ENCODE measurements around the gene ANKRD13D. TPM values are rescaled to one million over a fixed set of nuclear protein-coding genes. Genes with fewer than 3 reads are reported as not detected.

Gene ANKRD13D
- total RNA-seq (10 to 100 TPM; 24.6 to 96.4 (median 42.6) TPM), polyA plus RNA-seq (10 to 100 TPM; 18.5 to 61.3 (median 30.9) TPM)
- long read RNA-seq, donor 1, partial matches to known transcripts: 0 of 1 reads
- long read RNA-seq, donor 1, other reads (novel, unspliced or antisense): 0 of 1 reads
- long read RNA-seq, donor 2, partial matches to known transcripts: 0 of 1 reads
- long read RNA-seq, donor 2, other reads (novel, unspliced or antisense): 0 of 1 reads
- long read RNA-seq, donor 3: 0 reads
- long read RNA-seq, donor 4: 0 reads
- long read RNA-seq, donor 5, partial matches to known transcripts: 0 of 5 reads
- long read RNA-seq, donor 5, other reads (novel, unspliced or antisense): 0 of 5 reads
- long read RNA-seq, donor 6, partial matches to known transcripts: 0 of 5 reads
- long read RNA-seq, donor 6, other reads (novel, unspliced or antisense): 0 of 5 reads
- long read RNA-seq, donor 7, partial matches to known transcripts: 0 of 1 reads
- long read RNA-seq, donor 7, other reads (novel, unspliced or antisense): 0 of 1 reads
- long read RNA-seq, donor 8, partial matches to known transcripts: 0 of 4 reads
- long read RNA-seq, donor 8, other reads (novel, unspliced or antisense): 0 of 4 reads
- long read RNA-seq, donor 9, partial matches to known transcripts: 0 of 4 reads
- long read RNA-seq, donor 9, other reads (novel, unspliced or antisense): 0 of 4 reads
- long read RNA-seq, donor 10, partial matches to known transcripts: 0 of 2 reads
- long read RNA-seq, donor 10, other reads (novel, unspliced or antisense): 0 of 2 reads

DNA sequence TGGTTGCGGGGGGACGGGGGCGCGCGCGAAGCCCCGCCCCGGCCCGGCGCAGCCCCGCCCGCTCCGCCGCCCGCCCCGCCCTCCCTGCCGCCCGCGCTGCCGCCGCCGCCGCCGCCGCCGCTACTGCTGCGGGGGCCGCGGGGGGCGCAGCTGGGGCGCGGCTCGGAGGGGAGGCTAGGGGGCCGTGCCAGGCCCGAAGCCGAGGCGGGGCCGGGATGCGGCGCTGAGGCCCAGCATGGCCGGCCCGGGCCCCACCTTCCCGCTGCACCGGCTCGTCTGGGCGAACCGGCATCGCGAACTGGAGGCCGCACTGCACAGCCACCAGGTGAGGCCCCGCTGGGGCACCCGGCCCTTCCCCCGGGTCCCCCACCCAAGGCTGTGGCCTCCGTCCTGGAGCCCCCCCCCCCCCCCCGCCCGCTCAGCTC lies at the start of gene ANKRD13D:
Gene ANKRD13D (plus strand): TSS at position 78 of the 425 bp plus-strand sequence. CDS start 158 bp downstream, at position 236.
- 0 to 2% (median 1%) methylated on average over 4 to 55 of the region's 56 CpGs; no CpG with 5 or more reads in 2 of the 5 donors for WGBS, 5 donors
- Histone ChIP-seq H3K4me3 (peak within 1 kb of the TSS; percentile 70 to 81 (median 76)), H3K9me3 (no peaks in the 10 kb centered on the region), H3K27me3 (no peaks in the 10 kb centered on the region), H3K36me3 (peaks cover 32 to 55% (median 51%) of the 10 kb centered on the region in 4 donors), H3K4me1 (peaks cover 44 to 87% (median 60%) of the 10 kb centered on the region in 4 donors), H3K27ac (peak within 1 kb of the TSS; percentile 85 to 99 (median 92))
- no peak for TF ChIP-seq POLR2A (IDR thresholded peaks at IDR 0.05)
- TF ChIP-seq POLR2AphosphoS5 (IDR thresholded peaks at IDR 0.05): no peak
- TF ChIP-seq EP300 (IDR thresholded peaks at IDR 0.05): no peak
- TF ChIP-seq, protein P1, sequence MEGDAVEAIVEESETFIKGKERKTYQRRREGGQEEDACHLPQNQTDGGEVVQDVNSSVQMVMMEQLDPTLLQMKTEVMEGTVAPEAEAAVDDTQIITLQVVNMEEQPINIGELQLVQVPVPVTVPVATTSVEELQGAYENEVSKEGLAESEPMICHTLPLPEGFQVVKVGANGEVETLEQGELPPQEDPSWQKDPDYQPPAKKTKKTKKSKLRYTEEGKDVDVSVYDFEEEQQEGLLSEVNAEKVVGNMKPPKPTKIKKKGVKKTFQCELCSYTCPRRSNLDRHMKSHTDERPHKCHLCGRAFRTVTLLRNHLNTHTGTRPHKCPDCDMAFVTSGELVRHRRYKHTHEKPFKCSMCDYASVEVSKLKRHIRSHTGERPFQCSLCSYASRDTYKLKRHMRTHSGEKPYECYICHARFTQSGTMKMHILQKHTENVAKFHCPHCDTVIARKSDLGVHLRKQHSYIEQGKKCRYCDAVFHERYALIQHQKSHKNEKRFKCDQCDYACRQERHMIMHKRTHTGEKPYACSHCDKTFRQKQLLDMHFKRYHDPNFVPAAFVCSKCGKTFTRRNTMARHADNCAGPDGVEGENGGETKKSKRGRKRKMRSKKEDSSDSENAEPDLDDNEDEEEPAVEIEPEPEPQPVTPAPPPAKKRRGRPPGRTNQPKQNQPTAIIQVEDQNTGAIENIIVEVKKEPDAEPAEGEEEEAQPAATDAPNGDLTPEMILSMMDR (IDR thresholded peaks at IDR 0.05): no peak
- DNase-seq: peak in 1 of 2 donors; percentile 49
- intact Hi-C loops (cut with DNase I; ENCODE audit: low total_unique reads): no loop called here

DNA sequence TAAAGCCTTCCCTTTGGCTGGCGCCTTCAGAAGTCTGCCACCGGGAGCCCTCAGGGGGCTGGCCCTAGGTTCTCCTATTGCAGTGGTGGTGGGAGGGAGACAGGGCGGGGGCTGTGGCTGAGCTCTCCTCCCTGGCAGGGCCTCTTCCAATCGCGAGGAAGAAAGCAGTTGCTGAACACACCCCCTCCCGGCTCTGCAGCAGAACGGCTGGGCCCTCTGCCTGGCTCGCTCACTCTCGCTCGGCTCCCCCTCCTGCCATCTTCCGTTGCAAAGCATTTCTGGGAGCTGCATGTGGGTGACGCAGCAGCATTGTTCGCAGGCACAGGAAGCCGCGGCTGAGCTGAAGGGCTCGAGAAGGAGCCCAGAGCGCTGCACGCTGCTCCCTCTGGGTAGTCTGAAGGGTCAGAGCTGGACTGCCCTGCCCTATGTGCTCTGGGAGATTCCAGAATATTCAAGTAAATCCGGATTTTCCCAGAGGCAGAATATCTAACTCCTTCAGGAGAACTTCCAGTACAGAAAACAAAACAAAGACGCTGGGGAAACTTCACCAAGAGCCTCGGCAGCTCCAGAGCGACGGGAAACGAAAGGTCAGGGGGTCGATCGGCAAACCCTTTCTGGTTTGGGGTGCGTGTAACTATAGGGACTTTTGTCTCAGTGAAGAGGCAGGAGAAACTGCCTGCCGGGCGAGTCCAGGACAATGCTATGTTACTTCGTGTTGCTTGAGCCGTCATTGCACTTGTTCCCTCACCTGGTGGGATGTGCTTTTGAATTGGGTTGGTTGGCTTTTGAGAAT lies 49.1 kb upstream of the ANKRD13D start:
- WGBS, 5 donors: 0% methylated on average over 26 to 31 of the region's 31 CpGs
- peaks cover 19 to 26% (median 23%) of the 10 kb centered on the region in 4 donors for H3K36me3 ChIP-seq
- H3K4me3 ChIP-seq: peak overlapping the region; percentile 53 to 60 (median 56)
- peak; percentile 96 to 99 for DNase-seq
- H3K9me3 ChIP-seq: no peaks in the 10 kb centered on the region
- H3K27ac ChIP-seq: peak overlapping the region; percentile 80 to 95 (median 93)
- intact Hi-C loops (cut with DNase I; ENCODE audit: low total_unique reads): no loop called here
- no peaks in the 10 kb centered on the region for H3K27me3 ChIP-seq
- TF ChIP-seq, protein P1 (IDR thresholded peaks at IDR 0.05): peak in 2 of 7 experiments; percentile 11 to 34
- TF ChIP-seq EP300 (IDR thresholded peaks at IDR 0.05): no peak
- peak; percentile 95 to 100 (median 99) for TF ChIP-seq POLR2AphosphoS5 (IDR thresholded peaks at IDR 0.05)
- peak in 2 of 4 donors; percentile 87 to 93 for TF ChIP-seq POLR2A (IDR thresholded peaks at IDR 0.05)
- H3K4me1 ChIP-seq: peaks cover 32 to 67% (median 50%) of the 10 kb centered on the region in 4 donors

DNA sequence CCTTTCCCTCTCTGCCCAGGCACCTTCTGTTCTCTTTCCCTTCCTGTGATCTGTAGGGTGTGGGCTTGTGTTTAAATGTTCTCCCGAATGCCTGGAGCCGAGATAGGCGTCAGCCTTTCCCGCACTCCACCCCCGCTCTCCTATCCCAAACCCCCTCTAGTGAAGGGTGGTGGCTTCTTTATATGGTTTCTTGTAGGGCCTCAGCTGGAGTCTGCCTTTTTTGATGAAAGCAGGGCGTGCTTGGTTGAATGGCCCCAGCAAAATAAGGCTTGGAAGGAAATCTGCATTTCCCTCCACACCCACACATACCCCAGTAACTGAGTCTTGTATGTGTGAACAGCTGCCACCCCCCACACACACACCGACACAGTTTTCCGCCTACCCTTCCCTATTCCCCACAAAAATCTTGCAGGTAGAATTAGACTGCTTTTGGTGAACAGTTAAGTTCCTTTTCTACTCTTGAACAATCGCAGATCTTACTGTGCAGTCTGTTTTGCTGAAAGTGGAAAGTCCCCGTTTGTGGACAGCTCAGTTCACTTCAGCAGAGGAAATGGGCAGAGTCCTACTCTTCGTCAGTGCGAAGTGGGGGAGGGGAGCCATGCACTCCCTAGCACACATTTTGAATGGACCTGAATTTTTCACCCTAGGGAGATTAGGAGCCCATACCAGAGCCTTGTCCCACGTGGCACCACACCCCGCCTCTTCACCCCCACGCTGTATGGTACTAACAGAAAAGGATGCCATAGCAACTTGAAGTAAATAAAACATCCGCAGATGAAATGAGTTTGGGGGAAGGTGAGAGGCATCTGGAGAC lies 48.3 kb upstream of the ANKRD13D start:
- TF ChIP-seq POLR2A (IDR thresholded peaks at IDR 0.05): no peak
- peak in 2 of 3 donors; percentile 42 to 79 for TF ChIP-seq POLR2AphosphoS5 (IDR thresholded peaks at IDR 0.05)
- DNase-seq: peak; percentile 59 to 93
- no peaks in the 10 kb centered on the region for H3K27me3 ChIP-seq
- H3K4me1 ChIP-seq: peaks cover 32 to 61% (median 48%) of the 10 kb centered on the region in 4 donors
- 0 to 2% (median 1%) methylated on average over 16 of the region's 16 CpGs for WGBS, 5 donors
- H3K36me3 ChIP-seq: peaks cover 27 to 32% (median 31%) of the 10 kb centered on the region in 4 donors
- no peaks in the 10 kb centered on the region for H3K9me3 ChIP-seq
- intact Hi-C loops (cut with DNase I; ENCODE audit: low total_unique reads): no loop called here
- H3K27ac ChIP-seq: peak overlapping the region; percentile 80 to 95 (median 93)
- H3K4me3 ChIP-seq: peak overlapping the region; percentile 53 to 60 (median 56)

DNA sequence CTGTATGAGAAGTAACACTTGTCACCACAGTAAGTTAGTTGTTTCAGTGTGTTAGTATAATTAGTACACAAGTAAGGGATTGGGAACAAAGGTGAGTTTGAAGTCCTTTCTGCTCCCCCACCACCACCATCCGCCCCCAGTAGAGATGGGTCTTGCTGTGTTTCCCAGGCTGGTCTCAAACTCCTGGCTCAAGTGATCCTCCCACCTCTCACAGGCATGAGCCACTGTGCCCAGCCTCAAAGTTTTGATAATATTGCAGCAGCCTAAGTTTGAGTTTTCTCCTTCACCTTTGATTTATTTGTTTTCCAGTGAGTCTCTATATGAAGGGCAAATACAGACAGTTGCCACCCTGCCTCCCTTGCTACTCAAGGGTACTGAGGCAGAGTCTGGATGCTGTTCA lies 46.6 kb upstream of the ANKRD13D start:
- Histone ChIP-seq H3K4me3 (peak overlapping the region in 2 of 4 donors; percentile 53 to 55), H3K9me3 (no peaks in the 10 kb centered on the region), H3K27me3 (no peaks in the 10 kb centered on the region), H3K27ac (peak overlapping the region in 3 of 5 donors; percentile 91 to 95 (median 93)), H3K36me3 (peaks cover 43 to 49% (median 47%) of the 10 kb centered on the region in 4 donors), H3K4me1 (peaks cover 32 to 59% (median 48%) of the 10 kb centered on the region in 4 donors)
- intact Hi-C loops (cut with DNase I; ENCODE audit: low total_unique reads): no loop called here
- TF ChIP-seq, protein P1 (IDR thresholded peaks at IDR 0.05): no peak
- TF ChIP-seq POLR2A (IDR thresholded peaks at IDR 0.05) (no peak), EP300 (IDR thresholded peaks at IDR 0.05) (no peak), POLR2AphosphoS5 (IDR thresholded peaks at IDR 0.05) (no peak)
- DNase-seq: no peak
- 64 to 94% (median 81%) methylated on average over 1 of the region's 1 CpG for WGBS, 5 donors
